Fibroblast of skin of right quadriceps (primary cell): ENCODE results near the gene DPP10.

Experiments
- DNase-seq: peaks from one replicate; pipeline ENCODE4 v3.0.0-alpha.2; 2013

The DPP10 gene

GRCh38 chr2:115609978-115610377 is 1167.5 kb downstream of the DPP10 start:
- no peak for DNase-seq

- no peak for DNase-seq
These were observed 1168.4 kb downstream of the DPP10 start for GRCh38 chr2:115610888-115611287.

GRCh38 chr2:115624332-115624731 is 1181.9 kb downstream of the DPP10 start:
- DNase-seq, result no peak

- DNase-seq, result no peak
These were observed 1192.1 kb downstream of the DPP10 start for GRCh38 chr2:115634578-115634977.

GRCh38 chr2:115635430-115635829 is 1193.0 kb downstream of the DPP10 start:
- no peak for DNase-seq

GRCh38 chr2:115649731-115650130 is 1207.3 kb downstream of the DPP10 start:
- DNase-seq, result no peak

GRCh38 chr2:115650827-115651226 is 1208.4 kb downstream of the DPP10 start:
- DNase-seq, result no peak

GRCh38 chr2:115652652-115653051 is 1210.2 kb downstream of the DPP10 start:
- DNase-seq, result no peak

- no peak for DNase-seq
These were observed 1211.9 kb downstream of the DPP10 start for GRCh38 chr2:115654362-115654761.

- DNase-seq, result no peak
These were observed 1235.7 kb downstream of the DPP10 start for GRCh38 chr2:115678129-115678528.

- no peak for DNase-seq
These were observed 1241.9 kb downstream of the DPP10 start for GRCh38 chr2:115684345-115684744.

GRCh38 chr2:115691409-115691808 is 1249.0 kb downstream of the DPP10 start:
- DNase-seq, result no peak

GRCh38 chr2:115694651-115695050 is 1252.2 kb downstream of the DPP10 start:
- DNase-seq, result no peak

GRCh38 chr2:115733190-115733775 is 1290.8 kb downstream of the DPP10 start:
- DNase-seq, result no peak

GRCh38 chr2:115738111-115738510 is 1295.7 kb downstream of the DPP10 start:
- no peak for DNase-seq

GRCh38 chr2:115739574-115739973 is 1297.1 kb downstream of the DPP10 start:
- DNase-seq, result no peak

GRCh38 chr2:115746151-115746550 is 1303.7 kb downstream of the DPP10 start:
- no peak for DNase-seq

GRCh38 chr2:115757286-115757685 is 1314.8 kb downstream of the DPP10 start:
- DNase-seq, result no peak

- DNase-seq, result no peak
These were observed 1321.2 kb downstream of the DPP10 start for GRCh38 chr2:115763601-115764000.

GRCh38 chr2:115771516-115771915 is 1329.1 kb downstream of the DPP10 start:
- no peak for DNase-seq

GRCh38 chr2:115774361-115774760 is 1331.9 kb downstream of the DPP10 start:
- DNase-seq, result no peak

GRCh38 chr2:115779085-115779632 is 1336.7 kb downstream of the DPP10 start:
- DNase-seq, result no peak

GRCh38 chr2:115782286-115782685 is 1339.8 kb downstream of the DPP10 start:
- no peak for DNase-seq

- no peak for DNase-seq
These were observed 1353.6 kb downstream of the DPP10 start for GRCh38 chr2:115796078-115796477.

GRCh38 chr2:115807276-115807675 is 1364.8 kb downstream of the DPP10 start:
- DNase-seq, result no peak
